Neural cell (in vitro differentiated cells): ENCODE measurements around the gene WDR4.

Experiments
- CTCF ChIP-seq: fragments of 450-650 bp; IDR thresholded peaks from 2 replicates; pipeline ENCODE4 v1.5.1; 2014; ENCODE audit warnings: antibody characterized with exemption, mild to moderate bottlenecking, moderate library complexity; ENCODE audit not compliant: poor library complexity, severe bottlenecking
- EP300 ChIP-seq: fragments of 450-650 bp; conservative IDR thresholded peaks from 2 replicates; pipeline ENCODE4 v1.6.1; 2014; ENCODE audit warnings: antibody characterized with exemption, mild to moderate bottlenecking, moderate library complexity; ENCODE audit not compliant: poor library complexity, severe bottlenecking
- EZH2 ChIP-seq: fragments of 200-600, 300-800 bp; shearing (Covaris generic), sonication (generic); IDR thresholded peaks from 2 replicates; pipeline ENCODE4 v1.6.1; 2014; ENCODE audit warnings: antibody characterized with exemption, low read length, borderline replicate concordance, mild to moderate bottlenecking; ENCODE audit not compliant: insufficient read depth, poor library complexity, severe bottlenecking
- POLR2AphosphoS5 ChIP-seq: IDR thresholded peaks from 2 replicates; pipeline ENCODE4 v1.6.1; 2012
- RAD21 ChIP-seq: fragments of 450-650 bp; conservative IDR thresholded peaks from 2 replicates; pipeline ENCODE4 v1.6.1; 2014; ENCODE audit warnings: antibody characterized with exemption, mild to moderate bottlenecking, moderate library complexity
- REST ChIP-seq: IDR thresholded peaks from 2 replicates; pipeline ENCODE4 v1.6.1; 2012; ENCODE audit warnings: borderline replicate concordance
- SMC3 ChIP-seq: fragments of 450-650 bp; conservative IDR thresholded peaks from 2 replicates; pipeline ENCODE4 v1.6.1; 2014; ENCODE audit warnings: antibody characterized with exemption, mild to moderate bottlenecking, moderate library complexity; ENCODE audit not compliant: poor library complexity
- TAF1 ChIP-seq: IDR thresholded peaks from 2 replicates; pipeline ENCODE4 v1.6.1; 2012; ENCODE audit warnings: low read depth

- TF ChIP-seq CTCF (no peak), REST (no peak), EP300 (no peak), SMC3 (no peak), POLR2AphosphoS5 (no peak), EZH2 (no peak), RAD21 (no peak), TAF1 (no peak)
Observed at GRCh38 chr21:42853621-42854020, 25.7 kb downstream of the WDR4 start.
